RWPE2 (cell line): Measurements from ENCODE around the gene KCNMA1.

ENCODE experiments used
- ATAC-seq: fragments of 200-7000 bp; cut with Tn5 transposase; 3 replicates; pipeline ENCODE4 v1.9.1; 2021; ENCODE audit warnings: low read depth
- DNase-seq: peaks from one replicate; pipeline ENCODE4 v3.0.0-alpha.2; 2020; ENCODE audit warnings: low spot score
- H3K27ac ChIP-seq: fragments of 450-650 bp; 2 replicates; pipeline ENCODE4 v1.5.1; 2017; ENCODE audit warnings: mild to moderate bottlenecking; ENCODE audit not compliant: poor library complexity, severe bottlenecking
- H3K27me3 ChIP-seq: fragments of 250-450 bp; sonication (Bioruptor Pico); 2 replicates; pipeline ENCODE4 v1.5.1; 2021; ENCODE audit warnings: mild to moderate bottlenecking, moderate library complexity; ENCODE audit not compliant: insufficient read depth, poor library complexity, severe bottlenecking
- H3K36me3 ChIP-seq: fragments of 250-450 bp; sonication (Bioruptor Pico); 2 replicates; pipeline ENCODE4 v1.5.1; 2020; ENCODE audit warnings: low read depth, mild to moderate bottlenecking, moderate library complexity
- H3K4me1 ChIP-seq: fragments of 250-450 bp; sonication (Bioruptor Pico); 2 replicates; pipeline ENCODE4 v1.5.1; 2021; ENCODE audit warnings: mild to moderate bottlenecking, moderate library complexity; ENCODE audit not compliant: insufficient read depth, poor library complexity, severe bottlenecking
- H3K4me3 ChIP-seq: fragments of 250-450 bp; sonication (Bioruptor Pico); 2 replicates; pipeline ENCODE4 v1.5.1; 2021; ENCODE audit warnings: mild to moderate bottlenecking, moderate library complexity; ENCODE audit not compliant: severe bottlenecking
- H3K9me3 ChIP-seq: fragments of 250-450 bp; sonication (Bioruptor Pico); 2 replicates; pipeline ENCODE4 v1.5.1; 2021; ENCODE audit warnings: mild to moderate bottlenecking, moderate library complexity; ENCODE audit not compliant: severe bottlenecking
- CTCF ChIP-seq: fragments of 450-650 bp; IDR thresholded peaks from one replicate; pipeline ENCODE4 v1.5.1; 2017; ENCODE audit warnings: mild to moderate bottlenecking, moderate library complexity; ENCODE audit not compliant: poor library complexity, severe bottlenecking

The KCNMA1 gene

GRCh38 chr10:77635402-77636227, 2.0 kb downstream of the KCNMA1 start:
- no peak for TF ChIP-seq CTCF
- Histone ChIP-seq H3K36me3 (no peaks in the 10 kb centered on the region), H3K4me1 (peaks cover 4% of the 10 kb centered on the region), H3K27ac (no peak overlapping the region), H3K9me3 (no peaks in the 10 kb centered on the region), H3K4me3 (peak overlapping the region; percentile 94), H3K27me3 (no peaks in the 10 kb centered on the region)
- ATAC-seq, result no peak
- DNase-seq, result no peak

GRCh38 chr10:77634939-77635338, 2.7 kb downstream of the KCNMA1 start:
- H3K4me3 ChIP-seq, result no peak overlapping the region
- no peaks in the 10 kb centered on the region for H3K36me3 ChIP-seq
- H3K9me3 ChIP-seq, result no peaks in the 10 kb centered on the region
- H3K27me3 ChIP-seq, result no peaks in the 10 kb centered on the region
- ATAC-seq (no peak), DNase-seq (no peak)
- H3K4me1 ChIP-seq, result peaks cover 8% of the 10 kb centered on the region
- H3K27ac ChIP-seq, result no peak overlapping the region
- TF ChIP-seq CTCF, result no peak

GRCh38 chr10:77633376-77633775, 4.2 kb downstream of the KCNMA1 start:
- ATAC-seq (no peak), DNase-seq (no peak)
- no peak overlapping the region for H3K27ac ChIP-seq
- H3K9me3 ChIP-seq, result no peaks in the 10 kb centered on the region
- TF ChIP-seq CTCF, result no peak
- H3K4me3 ChIP-seq, result no peak overlapping the region
- H3K4me1 ChIP-seq, result peaks cover 21% of the 10 kb centered on the region
- H3K36me3 ChIP-seq, result no peaks in the 10 kb centered on the region
- H3K27me3 ChIP-seq, result no peaks in the 10 kb centered on the region

- Histone ChIP-seq H3K4me3 (no peak overlapping the region), H3K27ac (peak overlapping the region; percentile 76), H3K9me3 (no peaks in the 10 kb centered on the region), H3K36me3 (no peaks in the 10 kb centered on the region), H3K27me3 (no peaks in the 10 kb centered on the region), H3K4me1 (peaks cover 20% of the 10 kb centered on the region)
- ATAC-seq, result no peak
- DNase-seq, result no peak
- no peak for TF ChIP-seq CTCF
Measured at GRCh38 chr10:77631241-77631640, 6.4 kb downstream of the KCNMA1 start.

- no peak overlapping the region for H3K4me3 ChIP-seq
- no peaks in the 10 kb centered on the region for H3K27me3 ChIP-seq
- H3K9me3 ChIP-seq, result no peaks in the 10 kb centered on the region
- DNase-seq (no peak), ATAC-seq (no peak)
- TF ChIP-seq CTCF, result no peak
- H3K4me1 ChIP-seq, result peaks cover 17% of the 10 kb centered on the region
- peak overlapping the region; percentile 76 for H3K27ac ChIP-seq
- no peaks in the 10 kb centered on the region for H3K36me3 ChIP-seq
Measured at GRCh38 chr10:77630507-77630848, 7.1 kb downstream of the KCNMA1 start.
